Skeletal muscle tissue (tissue), 4 donors: Measurements from ENCODE around the gene EIF5A. TPM values are rescaled to one million over a fixed set of nuclear protein-coding genes. Genes with fewer than 3 reads are reported as not detected.
A peak's percentile ranks its signal among the peaks of the same experiment; 100 is the strongest.

Experiments used
- H3K27ac ChIP-seq: one replicate; pipeline ENCODE4 v1.7.0; 2013; ENCODE audit warnings: mild to moderate bottlenecking, low read depth, low read length, inconsistent platforms
- H3K27me3 ChIP-seq, 3 donors: one replicate each; pipeline ENCODE4 v1.7.0; 2013; ENCODE audit warnings: low read length in 3 of 3; ENCODE audit not compliant: control insufficient read depth in 3 of 3, insufficient read depth in 3 of 3
- H3K36me3 ChIP-seq, 3 donors: one replicate each; pipeline ENCODE4 v1.7.0; 2013; ENCODE audit warnings: low read length in 3 of 3; ENCODE audit not compliant: control insufficient read depth in 3 of 3, insufficient read depth in 3 of 3
- H3K4me1 ChIP-seq, 3 donors: one replicate each; pipeline ENCODE4 v1.7.0; 2013; ENCODE audit warnings: low read length in 3 of 3, mild to moderate bottlenecking in 3 of 3; ENCODE audit not compliant: control insufficient read depth in 3 of 3, insufficient read depth in 3 of 3
- H3K4me3 ChIP-seq, 3 donors: one replicate each; pipeline ENCODE4 v1.7.0; 2013; ENCODE audit warnings: low read length in 3 of 3
- H3K9ac ChIP-seq, 3 donors: one replicate each; pipeline ENCODE4 v1.7.0; 2013; ENCODE audit warnings: low read length in 3 of 3, mild to moderate bottlenecking in 3 of 3, moderate library complexity in 2 of 3, low read depth in 1 of 3
- H3K9me3 ChIP-seq, 3 donors: one replicate each; pipeline ENCODE4 v1.7.0; 2013; ENCODE audit warnings: low read length in 3 of 3; ENCODE audit not compliant: control insufficient read depth in 3 of 3
- total RNA-seq: library from RNA; depleted of rRNA; stranded (reverse); fragments of >200 nt; gene quantifications from one replicate; pipeline ENCODE4 v1.2.3, GENCODE V29; 2014
- donor health status: Osteomylitis.

The EIF5A gene
- total RNA-seq, 1 donor from 2014 or later, result 185 TPM

DNA sequence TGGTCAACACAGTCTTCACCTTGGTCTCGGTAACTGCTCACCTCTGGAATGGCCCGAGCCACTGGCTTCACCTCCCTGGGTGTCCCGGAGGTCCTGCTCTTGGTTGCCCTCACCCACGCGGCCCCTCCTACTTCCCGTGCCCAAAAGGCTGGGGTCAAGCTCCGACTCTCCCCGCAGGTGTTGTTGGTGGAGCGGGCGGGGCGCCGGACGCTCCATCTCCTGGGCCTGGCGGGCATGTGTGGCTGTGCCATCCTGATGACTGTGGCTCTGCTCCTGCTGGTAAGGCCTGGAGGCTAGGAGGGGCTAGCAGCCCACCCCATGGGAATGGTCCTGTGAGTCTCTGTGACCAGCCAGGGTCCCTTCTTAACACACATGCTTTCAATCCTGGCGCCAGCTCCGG is 22.5 kb upstream of the EIF5A start:
- Histone ChIP-seq H3K27ac (peak overlapping the region; percentile 99), H3K9ac (peak overlapping the region; percentile 32 to 99 (median 38)), H3K4me1 (peaks cover 55 to 83% (median 71%) of the 10 kb centered on the region in 3 donors), H3K4me3 (peak overlapping the region in 2 of 3 donors; percentile 89 to 92), H3K9me3 (no peaks in the 10 kb centered on the region), H3K27me3 (peaks cover 0 to 2% (median 0%) of the 10 kb centered on the region in 3 donors), H3K36me3 (peaks cover 34 to 51% (median 35%) of the 10 kb centered on the region in 3 donors)

DNA sequence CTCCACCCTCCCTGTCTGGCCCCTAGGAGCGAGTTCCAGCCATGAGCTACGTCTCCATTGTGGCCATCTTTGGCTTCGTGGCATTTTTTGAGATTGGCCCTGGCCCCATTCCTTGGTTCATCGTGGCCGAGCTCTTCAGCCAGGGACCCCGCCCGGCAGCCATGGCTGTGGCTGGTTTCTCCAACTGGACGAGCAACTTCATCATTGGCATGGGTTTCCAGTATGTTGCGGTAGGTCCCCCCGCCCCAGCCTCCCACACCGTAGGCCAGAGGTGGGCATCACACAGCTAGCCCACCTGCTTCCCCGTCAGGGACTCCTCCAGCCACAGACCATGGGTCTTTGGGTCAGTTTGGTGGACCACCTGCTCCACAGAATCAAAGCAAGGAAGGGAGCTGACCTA is 21.7 kb upstream of the EIF5A start:
- peaks cover 50 to 83% (median 71%) of the 10 kb centered on the region in 3 donors for H3K4me1 ChIP-seq
- no peak overlapping the region for H3K4me3 ChIP-seq
- H3K36me3 ChIP-seq, result peaks cover 34 to 51% (median 35%) of the 10 kb centered on the region in 3 donors
- H3K9me3 ChIP-seq, result no peaks in the 10 kb centered on the region
- peak overlapping the region; percentile 36 for H3K27ac ChIP-seq
- H3K9ac ChIP-seq, result peak overlapping the region in 2 of 3 donors; percentile 32 to 99
- H3K27me3 ChIP-seq, result peaks cover 0 to 2% (median 0%) of the 10 kb centered on the region in 3 donors

DNA sequence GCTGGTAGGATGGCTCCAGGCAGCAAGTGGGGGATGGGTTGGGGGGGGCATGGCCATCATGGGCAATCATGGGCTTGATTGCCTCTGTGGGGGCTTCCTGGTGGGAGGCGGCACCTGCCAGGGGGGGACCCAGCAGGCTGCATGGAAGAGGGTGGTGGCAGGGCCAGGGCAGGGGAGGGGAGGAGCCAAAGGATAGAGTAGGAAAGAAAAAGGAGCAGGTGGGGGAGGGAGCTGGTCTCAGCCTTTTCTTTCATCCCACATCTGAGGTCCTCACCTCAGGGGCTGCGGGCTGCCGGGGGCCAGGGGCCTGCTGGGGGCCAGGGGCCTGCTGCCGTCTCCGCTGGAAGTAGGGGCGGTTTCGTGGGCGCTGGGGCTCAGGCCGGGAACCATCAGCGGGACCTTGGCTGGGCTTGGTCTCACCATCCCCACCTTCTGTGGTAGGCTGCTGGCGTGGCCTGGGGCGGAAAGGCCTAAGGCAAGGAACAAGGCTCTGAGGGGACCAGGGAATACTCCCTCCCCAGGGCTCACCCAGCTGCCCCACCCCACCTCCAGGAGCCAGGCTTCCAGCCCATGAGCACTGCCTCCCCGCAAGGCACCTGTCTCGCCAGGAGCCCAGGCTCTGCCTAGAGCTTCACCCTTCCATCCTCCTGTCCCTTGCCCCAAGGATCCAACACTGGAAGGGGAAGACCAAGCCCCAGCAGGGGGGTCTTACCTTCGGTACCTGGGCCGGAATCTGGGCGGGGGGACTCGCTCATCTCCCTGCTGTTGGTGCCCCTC is 18.0 kb upstream of the EIF5A start:
- peak overlapping the region in 1 of 3 donors; percentile 6 for H3K9ac ChIP-seq
- no peaks in the 10 kb centered on the region for H3K9me3 ChIP-seq
- peaks cover 0 to 7% (median 6%) of the 10 kb centered on the region in 3 donors for H3K27me3 ChIP-seq
- peaks cover 57 to 85% (median 77%) of the 10 kb centered on the region in 3 donors for H3K4me1 ChIP-seq
- peak overlapping the region; percentile 58 for H3K27ac ChIP-seq
- H3K36me3 ChIP-seq, result peaks cover 25 to 33% (median 27%) of the 10 kb centered on the region in 3 donors
- H3K4me3 ChIP-seq, result no peak overlapping the region

DNA sequence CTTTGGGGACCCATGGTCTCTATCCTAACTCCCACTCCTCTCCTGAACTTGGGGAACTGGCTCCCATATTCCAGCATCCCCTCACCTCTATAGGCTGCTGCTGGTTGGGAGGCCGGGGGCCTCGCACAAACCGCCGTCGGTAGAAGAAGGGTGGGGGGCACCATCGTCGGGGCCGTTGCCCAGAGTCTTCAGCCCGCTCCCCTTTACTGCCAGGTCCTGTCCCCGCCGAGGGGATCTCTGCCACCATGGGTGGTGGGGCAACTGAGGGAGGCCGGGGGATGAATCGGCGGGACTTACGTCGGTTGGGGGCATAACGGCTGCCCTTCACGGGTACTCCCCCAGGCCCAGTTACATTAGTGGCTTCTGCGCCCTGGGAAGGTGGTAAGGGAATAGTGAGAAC is 17.3 kb upstream of the EIF5A start:
- Histone ChIP-seq H3K4me3 (no peak overlapping the region), H3K27ac (peak overlapping the region; percentile 58), H3K9ac (peak overlapping the region in 2 of 3 donors; percentile 6 to 63), H3K27me3 (peaks cover 0 to 7% (median 6%) of the 10 kb centered on the region in 3 donors), H3K4me1 (peaks cover 54 to 82% (median 74%) of the 10 kb centered on the region in 3 donors), H3K36me3 (peaks cover 18 to 25% (median 19%) of the 10 kb centered on the region in 3 donors), H3K9me3 (no peaks in the 10 kb centered on the region)

DNA sequence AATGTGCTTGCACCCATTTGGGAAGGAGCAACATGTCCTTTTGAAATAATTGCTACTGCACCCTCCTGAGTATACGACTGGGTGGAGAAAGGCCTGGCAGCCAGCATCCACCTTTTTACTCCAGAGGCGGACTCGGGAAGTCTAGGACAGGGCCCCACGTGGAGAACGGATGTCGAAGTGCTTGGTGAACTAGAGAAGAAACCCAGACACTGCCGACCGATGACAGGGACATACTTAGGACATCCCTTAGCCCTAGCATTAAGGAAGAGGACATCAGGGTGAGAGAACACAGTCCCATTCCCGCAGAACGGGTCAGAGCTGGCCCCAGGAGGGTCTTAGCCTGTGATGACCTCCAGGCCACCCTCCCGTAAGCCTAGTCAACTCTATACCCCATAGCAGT is 16.7 kb upstream of the EIF5A start:
- H3K36me3 ChIP-seq, result peaks cover 13 to 20% (median 14%) of the 10 kb centered on the region in 3 donors
- peak overlapping the region in 1 of 3 donors; percentile 63 for H3K9ac ChIP-seq
- no peak overlapping the region for H3K4me3 ChIP-seq
- H3K9me3 ChIP-seq, result no peaks in the 10 kb centered on the region
- H3K4me1 ChIP-seq, result peaks cover 53 to 82% (median 74%) of the 10 kb centered on the region in 3 donors
- peak overlapping the region; percentile 58 for H3K27ac ChIP-seq
- H3K27me3 ChIP-seq, result peaks cover 0 to 7% (median 6%) of the 10 kb centered on the region in 3 donors

DNA sequence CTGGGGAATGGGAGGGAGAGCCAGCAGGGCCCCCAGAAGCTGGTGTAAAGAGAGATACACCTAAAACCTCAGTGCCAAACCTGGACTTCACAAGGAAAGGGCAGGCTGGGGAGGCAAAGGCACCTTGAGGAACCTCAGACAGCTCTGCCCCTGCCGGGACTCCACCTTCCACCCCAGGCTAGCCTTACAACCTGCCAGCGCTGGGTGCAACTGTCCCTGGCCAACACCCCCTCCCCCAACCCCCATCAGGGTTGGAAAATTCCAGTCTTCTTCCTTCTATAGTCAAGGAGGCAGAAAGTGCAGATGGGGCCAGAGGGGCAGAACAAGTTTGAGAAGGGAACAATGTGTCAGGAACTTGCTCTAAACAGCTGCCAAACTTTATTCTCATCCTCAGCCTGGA is 15.2 kb upstream of the EIF5A start:
- no peak overlapping the region for H3K27ac ChIP-seq
- H3K9ac ChIP-seq, result peak overlapping the region in 2 of 3 donors; percentile 5 to 54
- peaks cover 55 to 80% (median 72%) of the 10 kb centered on the region in 3 donors for H3K4me1 ChIP-seq
- peaks cover 3 to 8% (median 4%) of the 10 kb centered on the region in 3 donors for H3K36me3 ChIP-seq
- peaks cover 0 to 7% (median 6%) of the 10 kb centered on the region in 3 donors for H3K27me3 ChIP-seq
- H3K9me3 ChIP-seq, result no peaks in the 10 kb centered on the region
- H3K4me3 ChIP-seq, result no peak overlapping the region

DNA sequence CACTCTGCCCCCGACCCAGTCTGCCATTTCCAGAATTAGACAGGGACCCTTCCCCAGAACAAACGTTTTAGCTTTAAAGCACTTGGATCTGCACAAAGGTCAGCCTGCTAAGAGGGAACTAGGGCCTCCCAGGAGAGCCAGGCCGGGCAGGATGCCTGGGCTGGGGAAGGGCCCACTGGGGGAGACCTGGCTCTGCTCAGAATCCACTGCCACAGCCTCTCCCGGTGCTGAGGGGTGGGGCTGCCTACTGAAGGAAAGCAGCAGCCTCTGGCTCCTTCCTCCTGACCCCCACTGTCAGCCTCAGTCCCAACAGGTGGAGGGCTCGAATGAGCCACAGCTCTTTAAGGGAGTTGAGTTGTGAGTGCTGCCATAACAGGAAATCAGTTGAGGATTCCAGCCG is 14.7 kb upstream of the EIF5A start:
- H3K27me3 ChIP-seq, result peaks cover 0 to 7% (median 6%) of the 10 kb centered on the region in 3 donors
- H3K4me3 ChIP-seq, result no peak overlapping the region
- no peaks in the 10 kb centered on the region for H3K9me3 ChIP-seq
- H3K9ac ChIP-seq, result peak overlapping the region in 1 of 3 donors; percentile 54
- peak overlapping the region; percentile 33 for H3K27ac ChIP-seq
- H3K4me1 ChIP-seq, result peaks cover 53 to 75% (median 66%) of the 10 kb centered on the region in 3 donors
- peaks cover 0 to 3% (median 0%) of the 10 kb centered on the region in 3 donors for H3K36me3 ChIP-seq

DNA sequence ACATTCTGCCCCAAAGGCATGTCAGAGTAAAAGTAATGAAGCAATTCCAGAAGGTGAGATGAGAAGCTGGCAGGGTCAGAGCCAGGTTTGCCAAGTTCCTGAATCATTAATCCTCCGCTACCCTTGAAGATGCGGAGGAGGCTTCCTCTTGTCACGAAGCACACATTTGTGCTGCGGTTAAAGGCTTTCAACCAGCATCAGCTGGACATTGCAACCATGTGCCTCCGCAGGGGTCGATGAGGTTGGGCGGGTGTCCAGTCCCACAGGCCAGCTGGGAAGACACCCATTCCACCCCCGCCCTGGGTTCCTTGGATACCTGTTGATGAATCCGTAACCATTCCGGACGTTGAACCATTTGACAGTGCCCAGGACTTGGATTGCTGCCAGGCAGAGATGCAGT is 14.3 kb upstream of the EIF5A start:
- Histone ChIP-seq H3K27me3 (peaks cover 0 to 7% (median 6%) of the 10 kb centered on the region in 3 donors), H3K9ac (peak overlapping the region in 1 of 3 donors; percentile 54), H3K4me1 (peaks cover 53 to 72% (median 63%) of the 10 kb centered on the region in 3 donors), H3K27ac (no peak overlapping the region), H3K9me3 (no peaks in the 10 kb centered on the region), H3K4me3 (no peak overlapping the region), H3K36me3 (no peaks in the 10 kb centered on the region)

DNA sequence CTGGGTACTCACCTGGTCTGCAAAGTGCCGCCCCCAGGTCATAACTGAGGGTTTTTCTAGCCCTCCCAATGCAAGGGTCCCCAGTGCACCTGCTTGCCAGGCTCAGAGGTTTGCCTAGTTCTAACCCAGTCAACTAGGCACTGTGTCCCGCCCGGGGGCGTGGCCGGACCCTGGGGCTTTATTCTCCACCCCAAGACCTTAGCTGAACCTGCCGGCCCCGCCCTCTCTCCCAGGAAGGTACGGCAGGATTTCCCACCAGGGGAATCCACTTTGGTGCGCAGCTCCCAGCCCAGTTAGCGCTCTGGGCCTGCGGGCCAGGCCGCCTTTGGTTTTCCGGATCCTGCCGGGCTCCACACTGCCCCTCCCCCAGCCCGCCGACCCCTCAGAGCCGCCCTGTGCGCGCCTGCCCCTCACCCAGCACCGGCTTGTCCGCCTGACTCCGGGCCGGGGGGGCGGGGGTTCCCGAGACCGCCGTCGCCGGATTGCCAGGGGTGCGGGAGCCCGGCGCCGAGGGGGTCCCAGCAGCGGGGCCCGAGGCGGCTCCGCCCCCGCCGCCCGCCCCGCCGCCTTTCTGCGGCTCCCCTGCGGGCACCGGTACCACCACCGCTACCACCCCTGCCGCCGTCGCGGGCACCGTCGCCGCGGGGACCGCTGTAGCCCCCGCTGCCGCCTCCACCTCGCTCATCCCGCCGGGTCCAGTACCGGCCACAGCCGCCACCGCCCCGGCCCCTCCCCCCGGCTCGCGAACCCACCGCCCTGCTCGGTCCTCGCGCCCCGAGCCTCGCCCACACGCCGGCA is 13.4 kb upstream of the EIF5A start:
- Histone ChIP-seq H3K4me1 (peaks cover 53 to 65% (median 61%) of the 10 kb centered on the region in 3 donors), H3K9me3 (no peaks in the 10 kb centered on the region), H3K27me3 (peaks cover 0 to 7% (median 6%) of the 10 kb centered on the region in 3 donors), H3K36me3 (no peaks in the 10 kb centered on the region), H3K9ac (peak overlapping the region in 1 of 3 donors; percentile 45), H3K27ac (no peak overlapping the region), H3K4me3 (no peak overlapping the region)
